Prostate gland (tissue), 2 donors: ENCODE data around the gene AVEN. TPM values are rescaled to one million over a fixed set of nuclear protein-coding genes. Genes with fewer than 3 reads are reported as not detected.
"Not testable (repeated sequence)": the region's sequence is repeated elsewhere in the genome, so short reads cannot be mapped to it uniquely, and the experiment has no call there.

Source experiments
- DNase-seq: peaks from one replicate; pipeline ENCODE4 v3.0.0-alpha.2; 2019; ENCODE audit warnings: low spot score
- H3K27ac ChIP-seq, 2 donors: fragments of 200-600 bp; sonication (generic); 2 replicates each; pipeline ENCODE4 v1.5.1; 2017 to 2019
- H3K27me3 ChIP-seq: fragments of 200-600 bp; sonication (generic); replicated peaks from 2 replicates; pipeline ENCODE4 v1.5.1; 2019; ENCODE audit not compliant: insufficient read depth
- H3K36me3 ChIP-seq, 2 donors: fragments of 200-600 bp; sonication (generic); 1 replicate in 1 of 2; 2 replicates in 1 of 2; pipeline versions ENCODE4 v1.5.1 to v1.8.1; 2017 to 2019
- H3K4me1 ChIP-seq: fragments of 200-600 bp; sonication (generic); replicated peaks from 2 replicates; pipeline ENCODE4 v1.5.1; 2019
- H3K4me3 ChIP-seq, 2 donors: fragments of 200-600 bp; sonication (generic); 2 replicates each; pipeline ENCODE4 v1.5.1; 2017 to 2019
- H3K9me3 ChIP-seq: fragments of 200-600 bp; sonication (generic); 2 replicates; pipeline ENCODE4 v1.5.1; 2017
- CTCF ChIP-seq, 4 experiments: fragments of 200-600 bp in 2 of 4; fragments of 450-650 bp in 2 of 4; sonication (generic) in 2 of 4; IDR thresholded peaks; 1 replicate in 3 of 4; 2 replicates in 1 of 4; pipeline ENCODE4 v1.5.1; 2016 to 2019; ENCODE audit warnings: antibody characterized with exemption in 4 of 4, mild to moderate bottlenecking in 2 of 4, moderate library complexity in 2 of 4
- POLR2A ChIP-seq: fragments of 450-650 bp; IDR thresholded peaks from one replicate; pipeline ENCODE4 v1.6.1; 2016; ENCODE audit warnings: antibody characterized with exemption, mild to moderate bottlenecking
- WGBS: methylation state at CpG from one replicate; pipeline ENCODE4 v1.1.5; 2018; 5-methylcytosine and 5-hydroxymethylcytosine counted together
- intact Hi-C: fragments of 100-400 bp; cut with DNase I; formaldehyde crosslinking; loops from one replicate; pipeline ENCODE4 v1.14.2; 2022
- total RNA-seq, 2 donors: library from RNA; depleted of rRNA; stranded (reverse); fragments of >200 nt; gene quantifications; one replicate each; pipeline ENCODE4 v1.1.0, GENCODE V29; 2016

The AVEN gene
- total RNA-seq, 2 donors from 2014 or later, result 11.9 to 21.6 TPM

DNA sequence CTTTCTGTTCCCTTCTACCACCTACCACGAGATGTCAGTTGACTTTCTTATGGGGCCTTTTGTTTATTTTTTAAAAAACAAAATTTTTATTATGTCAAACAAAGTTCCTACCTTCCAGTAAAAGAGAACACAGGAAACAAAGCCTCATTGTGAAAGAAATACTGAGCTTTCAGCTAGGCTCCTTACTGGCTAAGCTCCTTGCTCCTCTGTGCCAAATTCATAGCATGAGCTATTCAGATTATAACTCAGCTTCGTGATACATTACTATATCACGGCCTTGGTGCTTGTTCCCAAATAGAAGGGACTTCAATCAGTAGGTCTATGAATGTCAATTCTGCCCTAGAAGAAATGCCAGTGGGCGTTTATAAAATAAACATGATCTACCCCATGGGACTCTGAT, 216.5 kb downstream of the AVEN start:
- Histone ChIP-seq H3K9me3 (no peaks in the 10 kb centered on the region), H3K4me3 (no peak overlapping the region), H3K4me1 (no peaks in the 10 kb centered on the region), H3K27me3 (no peaks in the 10 kb centered on the region), H3K27ac (no peak overlapping the region), H3K36me3 (no peaks in the 10 kb centered on the region)
- TF ChIP-seq CTCF (IDR thresholded peaks at IDR 0.05), result no peak
- no peak for TF ChIP-seq POLR2A
- intact Hi-C loops, result no loop called here
- DNase-seq, result no peak
- WGBS, result 24% methylated on average over 4 of the region's 4 CpGs

GRCh38 chr15:33819499-33819898, 219.5 kb downstream of the AVEN start:
- DNase-seq, H3K4me3 ChIP-seq, H3K4me1 ChIP-seq, intact Hi-C loops, H3K36me3 ChIP-seq, H3K27me3 ChIP-seq, H3K27ac ChIP-seq, H3K9me3 ChIP-seq: not testable (repeated sequence)
- WGBS, result 95% methylated on average over 6 of the region's 6 CpGs

Other genes with a start within 250 kb of the AVEN start
- gene CHRM5, start 70.7 kb downstream of the AVEN start, total RNA-seq, result under 1 TPM in 1 of 2 donors, not detected in 1; 0.11 TPM
- gene EMC7, start 62.7 kb upstream of the AVEN start, total RNA-seq, result 10 to 100 TPM; 52.7 to 56.0 TPM
- 1 to 10 TPM; 1.2 to 1.3 TPM for gene PGBD4, start 62.9 kb upstream of the AVEN start, total RNA-seq
- gene KATNBL1, start 170.9 kb upstream of the AVEN start, total RNA-seq, result 10 to 100 TPM; 24.8 to 53.6 TPM
- 100 to 1,000 TPM; 144 to 146 TPM for gene EMC4, start 185.8 kb upstream of the AVEN start, total RNA-seq